ENCODE measurements around the gene WHRN.

Gene WHRN

DNA sequence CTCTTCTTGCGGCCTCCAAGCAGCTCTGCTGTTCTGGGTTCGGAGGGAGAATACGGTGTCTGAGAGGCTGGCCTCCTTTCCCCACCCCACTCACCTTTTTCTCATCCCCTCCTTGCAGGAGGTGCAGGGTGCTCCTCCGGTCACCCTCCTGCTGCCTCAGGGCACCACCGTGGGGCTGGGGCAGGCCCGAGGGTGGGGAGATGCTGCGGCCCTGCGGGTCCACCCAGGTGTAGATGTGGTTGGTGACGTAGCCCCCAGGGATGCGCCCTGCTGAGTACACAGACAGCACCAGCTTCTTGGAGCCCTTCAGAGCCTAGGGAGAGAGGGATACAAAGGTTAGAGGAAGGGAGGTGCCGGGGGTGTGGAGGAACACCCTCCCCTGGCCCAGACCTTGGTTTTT, 26.8 kb downstream of the WHRN start:
- no peak overlapping the region for H3K4me3 ChIP-seq (ENCODE audit: low read length)
- DNase-seq (ENCODE audit: low read depth), result no peak
- TF ChIP-seq, protein P1, sequence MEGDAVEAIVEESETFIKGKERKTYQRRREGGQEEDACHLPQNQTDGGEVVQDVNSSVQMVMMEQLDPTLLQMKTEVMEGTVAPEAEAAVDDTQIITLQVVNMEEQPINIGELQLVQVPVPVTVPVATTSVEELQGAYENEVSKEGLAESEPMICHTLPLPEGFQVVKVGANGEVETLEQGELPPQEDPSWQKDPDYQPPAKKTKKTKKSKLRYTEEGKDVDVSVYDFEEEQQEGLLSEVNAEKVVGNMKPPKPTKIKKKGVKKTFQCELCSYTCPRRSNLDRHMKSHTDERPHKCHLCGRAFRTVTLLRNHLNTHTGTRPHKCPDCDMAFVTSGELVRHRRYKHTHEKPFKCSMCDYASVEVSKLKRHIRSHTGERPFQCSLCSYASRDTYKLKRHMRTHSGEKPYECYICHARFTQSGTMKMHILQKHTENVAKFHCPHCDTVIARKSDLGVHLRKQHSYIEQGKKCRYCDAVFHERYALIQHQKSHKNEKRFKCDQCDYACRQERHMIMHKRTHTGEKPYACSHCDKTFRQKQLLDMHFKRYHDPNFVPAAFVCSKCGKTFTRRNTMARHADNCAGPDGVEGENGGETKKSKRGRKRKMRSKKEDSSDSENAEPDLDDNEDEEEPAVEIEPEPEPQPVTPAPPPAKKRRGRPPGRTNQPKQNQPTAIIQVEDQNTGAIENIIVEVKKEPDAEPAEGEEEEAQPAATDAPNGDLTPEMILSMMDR (conservative IDR thresholded peaks at IDR 0.05; ENCODE audit: low read length), result no peak

DNA sequence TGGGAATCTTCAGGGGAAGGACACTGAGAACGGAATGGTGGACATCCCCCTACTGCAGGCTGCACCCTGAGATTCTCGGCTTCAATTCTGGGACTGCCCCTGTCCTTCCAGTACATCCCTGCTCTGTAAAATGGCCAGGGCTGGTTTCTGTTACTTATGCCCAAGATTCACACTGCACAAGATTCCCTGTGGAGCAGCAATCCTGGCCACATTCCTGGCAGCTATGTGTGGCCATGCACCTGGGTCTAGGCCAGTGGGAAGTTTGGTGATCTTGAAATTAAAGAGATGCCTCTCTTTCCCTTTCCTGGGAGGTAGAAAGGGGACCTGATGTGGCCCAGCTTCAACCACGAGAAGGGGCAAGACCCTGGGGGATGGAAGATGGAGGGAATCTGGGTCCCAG, 27.6 kb downstream of the WHRN start:
- no peak for DNase-seq (ENCODE audit: low read depth)
- TF ChIP-seq, protein P1 (conservative IDR thresholded peaks at IDR 0.05; ENCODE audit: low read length), result no peak
- H3K4me3 ChIP-seq (ENCODE audit: low read length), result no peak overlapping the region

DNA sequence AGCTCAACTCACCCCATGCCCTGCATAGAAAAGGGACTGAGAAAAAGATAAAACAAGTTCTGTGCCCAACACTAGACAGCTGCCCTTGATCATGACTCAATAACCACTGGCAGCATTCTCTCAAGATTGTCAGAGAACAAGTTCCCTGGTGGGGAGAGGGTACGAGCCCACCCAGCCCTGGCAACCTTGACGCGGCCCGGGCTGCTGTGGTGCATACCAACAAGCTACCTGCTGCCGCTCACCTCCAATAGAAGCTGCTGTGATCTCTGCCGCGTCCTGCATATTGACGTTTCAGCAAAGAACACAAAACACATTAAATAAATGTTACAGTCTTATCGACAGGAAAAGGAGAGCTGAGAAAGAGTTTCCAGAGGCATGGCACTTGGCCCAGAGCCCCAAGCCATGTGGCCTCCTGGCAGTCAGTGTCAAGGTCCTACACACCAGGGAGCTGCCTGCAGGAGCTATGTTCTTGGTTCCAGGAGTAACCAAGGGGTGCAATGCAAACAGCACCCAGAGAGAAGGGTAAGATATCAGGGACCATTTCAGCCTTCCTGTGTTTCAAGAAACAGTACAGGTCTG, 28.3 kb downstream of the WHRN start:
- no peak for DNase-seq (ENCODE audit: low read depth)
- TF ChIP-seq, protein P1 (conservative IDR thresholded peaks at IDR 0.05; ENCODE audit: low read length), result no peak
- no peak overlapping the region for H3K4me3 ChIP-seq (ENCODE audit: low read length)

DNA sequence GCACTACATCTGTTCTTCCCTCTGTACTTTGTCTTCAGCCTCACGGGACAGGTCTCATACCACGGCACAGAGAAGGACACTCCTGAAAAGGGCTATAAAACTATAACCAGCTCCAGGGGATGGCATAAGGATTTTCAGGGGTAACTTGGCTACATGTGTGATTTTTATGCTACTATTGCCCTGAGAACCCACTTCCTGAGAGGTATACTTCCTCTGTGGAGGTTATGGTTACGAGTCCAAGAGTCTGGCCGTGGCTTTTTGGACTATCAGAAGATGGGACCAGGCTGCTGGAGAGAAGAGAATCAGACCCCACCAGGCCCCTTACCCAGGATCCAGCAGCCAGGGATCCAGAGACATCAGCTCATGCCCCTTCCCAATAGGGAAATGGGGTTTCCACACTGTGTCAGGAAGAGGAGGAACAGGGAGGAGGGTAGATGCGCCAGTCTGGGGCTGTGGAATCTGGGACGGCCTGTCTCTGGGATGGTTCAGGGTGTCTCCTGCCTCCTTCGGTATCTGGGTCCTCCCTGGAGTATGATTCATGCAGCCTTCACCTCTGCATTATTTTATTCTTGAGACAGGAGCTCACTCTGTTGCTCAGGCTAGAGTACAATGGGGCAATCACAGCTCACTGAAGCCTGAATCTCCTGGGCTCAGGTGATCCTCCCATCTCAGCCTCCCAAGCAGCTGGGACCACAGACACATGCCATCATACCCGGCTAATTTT, 29.7 kb downstream of the WHRN start:
- DNase-seq (ENCODE audit: low read depth), result no peak
- TF ChIP-seq, protein P1 (conservative IDR thresholded peaks at IDR 0.05; ENCODE audit: low read length), result no peak
- H3K4me3 ChIP-seq (ENCODE audit: low read length), result no peak overlapping the region

DNA sequence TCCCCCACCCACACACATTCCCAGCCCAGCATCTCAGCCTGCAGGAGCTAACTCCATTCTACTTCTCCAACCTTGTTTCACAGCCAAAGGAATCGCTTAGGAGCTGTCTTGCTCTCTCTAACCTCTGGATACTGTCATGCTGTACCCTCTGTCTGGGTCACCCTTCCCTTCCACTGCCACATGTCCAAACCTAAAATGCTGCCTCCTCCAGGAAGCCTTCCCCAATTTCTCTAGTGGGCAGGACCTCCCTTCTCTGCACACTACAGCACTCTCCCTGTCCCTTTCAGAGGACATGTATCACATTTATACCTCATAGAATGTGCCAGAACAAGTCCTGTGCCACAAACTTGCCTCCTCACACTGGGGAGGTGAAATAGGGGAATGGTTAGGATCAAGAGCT, 30.8 kb downstream of the WHRN start:
- DNase-seq (ENCODE audit: low read depth), result no peak
- H3K4me3 ChIP-seq (ENCODE audit: low read length), result no peak overlapping the region
- TF ChIP-seq, protein P1 (conservative IDR thresholded peaks at IDR 0.05; ENCODE audit: low read length), result no peak

DNA sequence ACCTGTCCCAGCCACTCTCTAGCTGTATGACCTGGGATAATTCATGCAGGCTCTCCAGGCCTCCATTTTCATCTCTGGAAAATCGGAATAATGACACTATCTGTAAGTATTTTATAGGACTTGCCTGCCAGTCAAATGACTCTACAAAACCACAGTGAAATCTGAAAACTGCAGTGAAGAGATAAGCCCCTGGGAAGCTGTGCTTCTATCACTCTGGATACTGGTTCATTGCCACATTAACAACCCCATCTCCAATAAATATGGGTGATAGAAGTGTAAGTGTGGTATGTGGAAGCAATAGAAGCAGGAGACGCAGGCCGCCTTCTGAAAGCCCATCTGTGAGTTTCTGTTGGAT, 31.8 kb downstream of the WHRN start:
- H3K4me3 ChIP-seq (ENCODE audit: low read length), result no peak overlapping the region
- no peak for DNase-seq (ENCODE audit: low read depth)

More for the DNA sequence above, 31.8 kb downstream of the WHRN start:
- TF ChIP-seq, protein P1 (conservative IDR thresholded peaks at IDR 0.05; ENCODE audit: low read length), result no peak
